ENCODE data around the gene TDRD9.

- TF ChIP-seq CTCF (IDR thresholded peaks at IDR 0.05; ENCODE audit: low read length) (no peak), EZH2 (IDR thresholded peaks at IDR 0.05; ENCODE audit: borderline replicate concordance, low read length) (no peak)
These were observed 171.1 kb downstream of the TDRD9 start for GRCh38 chr14:104099096-104100041.
